ENCODE measurements around the gene SUPT20H. TPM values are rescaled to one million over a fixed set of nuclear protein-coding genes. Genes with fewer than 3 reads are reported as not detected.
A peak's percentile ranks its signal among the peaks of the same experiment; 100 is the strongest.

Gene SUPT20H
- total and polyA plus RNA-seq, 2 of the 13 experiments (the other 11 are each of a cell fraction or from before 2014, with no cell fraction given), result 35.0 to 63.6 TPM

GRCh38 chr13:37058910-37059847 lies at the start of gene SUPT20H (continued):
- TF ChIP-seq GLI4 (CRISPR knock-in tag; IDR thresholded peaks at IDR 0.05; ENCODE audit: borderline replicate concordance) (peak; percentile 48), BATF2 (CRISPR knock-in tag; IDR thresholded peaks at IDR 0.05) (no peak), ATRX (CRISPR knock-in tag; IDR thresholded peaks at IDR 0.05; ENCODE audit: borderline replicate concordance) (no peak), ZNF350 (CRISPR knock-in tag; IDR thresholded peaks at IDR 0.05; ENCODE audit: borderline replicate concordance, low read depth) (peak; percentile 29; the same call in 1 of the 2 replicates), SPEN (CRISPR knock-in tag; IDR thresholded peaks at IDR 0.05; ENCODE audit: low read depth) (peak; percentile 84), AFF4 (CRISPR knock-in tag; IDR thresholded peaks at IDR 0.05) (no peak), ETV5 (CRISPR knock-in tag; IDR thresholded peaks at IDR 0.05; ENCODE audit: borderline replicate concordance) (peak; percentile 81; the same call in 1 of the 2 replicates), EEA1 (CRISPR knock-in tag; IDR thresholded peaks at IDR 0.05; ENCODE audit: borderline replicate concordance) (peak; percentile 57; the same call in 1 of the 2 replicates), DR1 (CRISPR knock-in tag; IDR thresholded peaks at IDR 0.05) (no peak; the same call in 1 of the 2 replicates), ZGPAT (CRISPR knock-in tag; IDR thresholded peaks at IDR 0.05) (peak; percentile 87), THAP11 (CRISPR knock-in tag; IDR thresholded peaks at IDR 0.05) (peak; percentile 81), DZIP1 (CRISPR knock-in tag; IDR thresholded peaks at IDR 0.05) (peak; percentile 68; the same call in 1 of the 2 replicates), EED (CRISPR knock-in tag; IDR thresholded peaks at IDR 0.05) (0 out of 2 replicates have a peak, but pooled peaks have one; percentile 45), NRL (CRISPR knock-in tag; IDR thresholded peaks at IDR 0.05; ENCODE audit: borderline replicate concordance) (peak; percentile 68), ZFAT (CRISPR knock-in tag; conservative IDR thresholded peaks at IDR 0.05) (peak; percentile 56; the same call in 1 of the 2 replicates), FOXK1 (CRISPR knock-in tag; IDR thresholded peaks at IDR 0.05; ENCODE audit: borderline replicate concordance, low read depth) (no peak), ZNF607 (CRISPR knock-in tag; IDR thresholded peaks at IDR 0.05; ENCODE audit: borderline replicate concordance) (peak; percentile 61; the same call in 1 of the 2 replicates), SIN3A (IDR thresholded peaks at IDR 0.05; ENCODE audit: borderline replicate concordance, low read depth, low read length) (peak; percentile 28; the same call in 1 of the 2 replicates), ZNF703 (CRISPR knock-in tag; IDR thresholded peaks at IDR 0.05; ENCODE audit: borderline replicate concordance) (peak; percentile 66; the same call in 1 of the 2 replicates)
